ENCODE measurements around the gene TMEM106B.
A peak's percentile ranks its signal among the peaks of the same experiment; 100 is the strongest.
"Not testable (repeated sequence)": the region's sequence is repeated elsewhere in the genome, so short reads cannot be mapped to it uniquely, and the experiment has no call there.

TMEM106B gene

DNA sequence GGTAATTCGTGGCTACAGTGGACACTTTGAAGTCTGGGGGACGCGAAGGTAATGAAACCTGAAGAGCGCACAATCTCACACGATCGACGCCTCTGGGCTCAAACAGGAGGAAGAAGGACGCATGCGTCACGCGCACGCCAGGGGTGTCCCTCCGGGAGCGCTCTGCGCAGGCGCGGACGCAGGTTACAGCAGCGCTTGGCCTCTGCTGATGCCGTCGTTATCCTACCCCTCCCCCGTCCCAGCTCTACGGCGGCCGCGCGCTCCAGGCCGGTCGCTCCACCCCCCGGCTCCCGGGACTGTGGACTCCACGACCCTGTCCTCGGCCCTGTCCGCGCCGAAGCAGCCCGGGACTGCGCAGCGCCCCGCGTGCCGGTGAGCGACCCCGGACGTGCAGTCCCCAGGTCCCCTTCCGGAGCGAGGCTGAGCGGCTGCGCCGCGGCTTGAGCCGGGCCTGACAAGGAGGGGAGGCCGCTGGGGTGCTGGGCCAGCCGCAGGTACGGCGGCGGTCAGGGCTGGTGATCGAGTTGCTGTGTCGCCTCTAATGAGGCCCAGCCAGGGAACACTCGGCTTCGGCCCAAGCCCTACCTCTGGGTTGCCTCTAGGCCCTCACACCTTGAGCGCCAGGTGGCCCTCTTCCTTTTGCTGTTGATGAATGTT, at the start of gene TMEM106B:
Gene TMEM106B, plus strand, starts transcription at position 241 of the 657 bp plus-strand sequence. CDS start 3,517 bp downstream, outside the sequence.
- peak; percentile 96 for DNase-seq

- DNase-seq, result no peak
Measured at GRCh38 chr7:12162415-12163113, 48.5 kb upstream of the TMEM106B start.

- not testable (repeated sequence) for DNase-seq
Measured at GRCh38 chr7:12168065-12168464, 43.0 kb upstream of the TMEM106B start.

DNA sequence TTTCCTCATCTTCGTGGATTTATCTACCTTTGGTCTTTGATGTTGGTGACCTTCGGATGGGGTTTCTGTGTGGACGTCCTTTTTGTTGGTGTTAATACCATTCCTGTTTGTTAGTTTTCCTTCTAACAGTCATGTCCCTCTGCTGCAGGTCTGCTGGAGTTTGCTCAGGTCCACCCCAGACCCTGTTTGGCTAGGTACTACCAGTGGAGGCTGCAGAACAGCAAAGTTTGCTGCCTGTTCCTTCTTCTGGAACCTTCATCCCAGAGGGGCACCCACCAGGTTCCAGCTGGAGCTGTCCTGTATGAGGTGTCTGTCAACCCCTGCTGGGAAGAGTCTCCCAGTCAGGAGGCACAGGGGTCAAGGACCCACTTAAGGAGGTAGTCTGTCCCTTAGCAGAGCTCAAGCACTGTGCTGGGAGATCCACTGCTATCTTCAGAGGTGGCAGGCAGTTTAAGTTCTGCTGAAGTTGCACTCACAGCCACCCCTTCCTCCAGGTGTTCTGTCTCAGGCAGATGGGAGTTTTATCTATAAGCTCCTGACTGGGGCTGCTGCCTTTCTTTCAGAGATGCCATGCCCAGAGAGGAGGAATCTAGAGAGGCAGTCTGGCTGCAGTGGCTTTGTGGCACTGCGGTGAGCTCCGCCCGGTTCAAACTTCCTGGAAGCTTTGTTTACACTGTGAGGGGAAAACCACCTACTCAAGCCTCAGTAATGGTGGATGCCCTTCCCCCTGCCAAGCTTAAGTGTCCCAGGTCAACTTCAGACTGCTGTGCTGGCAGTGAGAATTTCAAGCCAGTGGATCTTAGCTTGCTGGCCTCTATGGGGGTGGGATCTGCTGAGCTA, 40.9 kb upstream of the TMEM106B start:
- peak; percentile 63 for DNase-seq

DNA sequence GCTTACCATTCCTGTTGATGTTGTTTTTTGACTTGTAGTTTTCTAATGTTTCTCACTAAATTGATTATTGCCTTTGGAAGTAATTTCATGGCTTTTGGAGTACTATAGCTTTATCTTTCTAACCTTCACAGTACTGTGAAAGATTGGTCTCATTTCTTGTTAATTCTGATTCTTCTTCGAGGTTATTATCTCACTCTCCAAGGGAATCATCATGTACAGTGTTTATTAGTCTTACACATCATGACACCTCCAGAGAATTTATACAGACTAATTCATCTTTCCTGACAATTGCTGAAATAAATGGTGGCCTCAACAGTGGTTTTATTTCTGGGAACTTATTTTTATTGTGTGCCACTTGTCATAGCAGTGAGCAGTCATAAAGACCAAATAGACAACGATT, 37.4 kb upstream of the TMEM106B start:
- no peak for DNase-seq

- DNase-seq, result no peak
Measured at GRCh38 chr7:12174931-12175330, 36.2 kb upstream of the TMEM106B start.

DNA sequence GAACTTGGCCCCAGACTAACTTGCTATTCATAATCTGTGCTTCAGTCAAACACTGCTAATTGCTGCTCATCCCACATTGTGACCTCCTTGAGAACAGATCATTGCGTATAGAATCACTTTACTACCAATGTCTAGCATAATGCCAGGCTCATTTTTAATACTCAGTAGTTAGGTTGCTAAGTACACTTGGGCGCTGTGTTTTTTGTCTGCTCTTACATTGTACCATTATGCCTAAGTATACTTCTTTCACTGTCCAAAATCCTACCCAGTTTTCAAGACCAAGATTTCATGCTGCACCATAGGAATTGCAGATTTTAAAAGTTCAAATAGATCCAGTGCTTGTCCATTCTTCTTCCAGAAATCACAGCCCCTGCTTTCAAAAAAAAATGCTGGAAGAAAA, 32.8 kb upstream of the TMEM106B start:
- no peak for DNase-seq

DNA sequence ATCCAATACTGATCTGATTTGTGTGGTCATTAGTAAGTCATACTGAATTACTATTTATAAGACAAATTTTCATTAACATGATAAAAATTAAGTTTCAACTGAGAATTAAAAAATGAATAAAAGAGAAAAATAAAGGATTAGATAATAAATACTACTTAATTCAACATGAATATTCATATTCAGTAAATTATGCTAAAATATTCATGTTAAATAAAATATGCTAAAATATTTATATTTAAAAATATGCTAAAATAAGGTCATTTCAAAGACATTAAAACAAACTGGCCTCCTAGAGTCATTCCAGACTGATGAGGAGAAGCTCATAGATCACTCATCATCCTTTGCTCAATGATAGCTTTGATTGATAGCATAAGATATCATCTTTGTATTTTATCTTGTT, 16.7 kb upstream of the TMEM106B start:
- DNase-seq, result no peak

GRCh38 chr7:12196386-12196785, 14.7 kb upstream of the TMEM106B start:
- no peak for DNase-seq

GRCh38 chr7:12199363-12199762, 11.7 kb upstream of the TMEM106B start:
- DNase-seq, result no peak

- DNase-seq, result no peak
Measured at GRCh38 chr7:12207046-12207445, 4.0 kb upstream of the TMEM106B start.

DNA sequence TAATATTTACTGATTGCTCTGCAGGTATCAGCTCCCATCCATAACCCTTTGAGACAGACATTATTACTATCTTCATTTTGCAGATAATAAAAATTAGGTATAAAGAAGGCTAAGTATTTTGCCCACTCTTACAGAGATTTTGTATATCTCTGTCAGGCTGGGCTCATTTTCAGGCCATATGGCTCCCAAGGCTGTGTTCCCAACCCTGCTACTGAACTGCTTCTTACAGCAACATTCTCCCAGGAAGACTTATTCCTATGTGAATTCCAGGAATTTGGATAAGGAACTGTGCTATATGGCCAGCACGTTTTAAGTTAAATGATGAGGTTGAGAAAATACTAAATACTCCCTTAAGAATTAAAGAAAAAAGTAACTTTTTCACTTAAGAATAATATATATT, 1.9 kb upstream of the TMEM106B start:
- no peak for DNase-seq

GRCh38 chr7:12210179-12211053, 678 bp upstream of the TMEM106B start:
- DNase-seq, result no peak

- DNase-seq, result no peak
Measured at GRCh38 chr7:12211711-12212485, 804 bp downstream of the TMEM106B start.

DNA sequence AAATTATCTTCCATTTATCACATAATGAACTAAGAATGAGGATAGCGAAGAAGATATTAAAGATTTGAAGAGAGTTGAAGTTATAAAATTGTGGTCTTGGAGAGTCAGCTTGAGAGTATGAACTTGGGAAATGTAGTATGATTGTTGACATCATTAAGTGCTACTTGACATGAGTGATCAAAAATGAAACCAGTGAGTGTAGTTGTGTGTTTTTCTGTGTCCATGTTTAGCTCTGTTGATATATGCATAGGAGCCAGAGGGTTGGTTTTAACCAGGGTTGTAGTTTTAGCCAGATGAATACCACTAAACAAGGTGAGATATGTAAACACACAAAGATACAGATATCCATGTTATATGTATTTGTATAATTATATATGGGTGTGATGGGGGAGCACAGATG, 6.2 kb downstream of the TMEM106B start:
- no peak for DNase-seq

GRCh38 chr7:12220389-12221046, 9.4 kb downstream of the TMEM106B start:
- no peak for DNase-seq

GRCh38 chr7:12221414-12221813, 10.3 kb downstream of the TMEM106B start:
- DNase-seq, result no peak

- no peak for DNase-seq
Measured at GRCh38 chr7:12222889-12223579, 11.9 kb downstream of the TMEM106B start.

DNA sequence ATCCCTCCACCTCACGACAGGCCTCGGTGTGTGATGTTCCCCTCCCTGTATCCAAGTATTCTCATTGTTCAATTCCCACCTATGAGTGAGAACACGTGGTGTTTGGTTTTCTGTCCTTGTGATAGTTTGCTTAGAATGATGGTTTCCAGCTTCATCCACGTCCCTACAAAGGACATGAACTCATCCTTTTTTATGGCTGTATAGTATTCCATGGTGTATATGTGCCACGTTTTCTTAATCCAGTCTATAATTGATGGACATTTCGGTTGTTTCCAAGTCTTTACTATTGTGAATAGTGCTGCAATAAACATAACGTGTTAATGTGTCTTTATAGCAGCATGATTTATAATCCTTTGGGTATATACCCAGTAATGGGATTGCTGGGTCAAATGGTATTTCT, 13.9 kb downstream of the TMEM106B start:
- DNase-seq, result not testable (repeated sequence)

GRCh38 chr7:12226756-12227155, 15.7 kb downstream of the TMEM106B start:
- no peak for DNase-seq

DNA sequence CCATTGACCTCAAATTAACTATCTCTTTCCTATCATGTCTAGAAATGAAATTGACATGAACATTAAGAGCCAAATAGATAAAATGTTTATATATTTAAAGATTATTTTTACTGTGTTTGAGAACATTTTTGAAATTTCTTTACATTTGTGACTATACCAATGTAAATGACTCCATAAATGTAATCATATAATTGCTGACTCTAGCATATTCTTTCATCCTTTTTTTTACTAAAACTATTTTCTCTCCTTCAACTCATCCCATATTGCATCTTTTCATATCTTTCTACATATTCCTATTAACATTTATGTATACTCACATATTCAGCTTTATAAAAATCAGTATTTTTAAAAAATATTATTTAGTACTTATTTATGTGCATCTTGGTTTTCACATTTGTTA, 16.9 kb downstream of the TMEM106B start:
- no peak for DNase-seq

Data from activated CD8-positive, alpha-beta memory T cell treated with anti-CD3 and anti-CD28 coated beads for 24 hours (primary cell).